ENCODE data around the gene LRRC8D.

- TF ChIP-seq EZH2phosphoT487 (IDR thresholded peaks at IDR 0.05; ENCODE audit: insufficient read depth, low read depth) (no peak), EZH2 (IDR thresholded peaks at IDR 0.05; ENCODE audit: insufficient read depth, poor library complexity, severe bottlenecking) (no peak)
Observed at GRCh38 chr1:89974256-89974655, 153.4 kb downstream of the LRRC8D start.

Data from GM23248 (cell line).